ENCODE data around the gene KCTD19.
"Not testable (repeated sequence)": the region's sequence is repeated elsewhere in the genome, so short reads cannot be mapped to it uniquely, and the experiment has no call there.

Gene KCTD19

DNA sequence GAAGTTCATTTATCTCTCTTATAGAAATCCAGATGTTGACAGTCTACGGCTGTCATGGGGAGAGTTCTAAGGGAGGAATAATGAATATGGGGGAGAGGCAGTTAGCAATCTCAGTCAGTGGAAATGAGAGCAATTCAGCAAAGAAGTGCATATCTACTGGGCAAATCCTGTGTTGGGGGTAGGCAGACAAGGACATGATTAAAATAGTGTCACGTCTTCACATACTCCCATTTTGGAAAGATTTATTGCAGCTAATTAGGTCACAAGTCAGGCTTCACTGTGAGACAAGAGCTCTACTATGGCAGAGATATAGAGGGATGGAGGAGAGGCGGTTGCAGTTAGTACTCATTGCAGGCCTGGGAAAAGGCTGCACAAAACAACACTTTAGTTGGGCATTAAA, 29.9 kb upstream of the KCTD19 start:
- Histone ChIP-seq H3K9me3 (ENCODE audit: control insufficient read depth, insufficient read depth, low read length) (no peaks in the 10 kb centered on the region), H3K4me2 (ENCODE audit: low read length) (no peak overlapping the region), H3K36me3 (ENCODE audit: control insufficient read depth, low read length) (no peaks in the 10 kb centered on the region), H3K79me2 (ENCODE audit: control insufficient read depth, low read length) (no peaks in the 10 kb centered on the region), H3K9me2 (replicated peaks; ENCODE audit: control insufficient read depth, low read length) (no peaks in the 10 kb centered on the region), H3K27me3 (ENCODE audit: control insufficient read depth, low read length) (peaks cover 36% of the 10 kb centered on the region), H4K20me1 (ENCODE audit: control insufficient read depth, insufficient read depth, low read depth, low read length) (no peaks in the 10 kb centered on the region), H3K4me1 (ENCODE audit: control insufficient read depth, low read length) (no peaks in the 10 kb centered on the region), H3F3A (ENCODE audit: control insufficient read depth, insufficient read depth) (no peaks in the 10 kb centered on the region), H3K4me3 (ENCODE audit: low read length) (no peak overlapping the region), H3K27ac (ENCODE audit: low read depth, low read length) (no peak overlapping the region)
- TF ChIP-seq, protein P1, sequence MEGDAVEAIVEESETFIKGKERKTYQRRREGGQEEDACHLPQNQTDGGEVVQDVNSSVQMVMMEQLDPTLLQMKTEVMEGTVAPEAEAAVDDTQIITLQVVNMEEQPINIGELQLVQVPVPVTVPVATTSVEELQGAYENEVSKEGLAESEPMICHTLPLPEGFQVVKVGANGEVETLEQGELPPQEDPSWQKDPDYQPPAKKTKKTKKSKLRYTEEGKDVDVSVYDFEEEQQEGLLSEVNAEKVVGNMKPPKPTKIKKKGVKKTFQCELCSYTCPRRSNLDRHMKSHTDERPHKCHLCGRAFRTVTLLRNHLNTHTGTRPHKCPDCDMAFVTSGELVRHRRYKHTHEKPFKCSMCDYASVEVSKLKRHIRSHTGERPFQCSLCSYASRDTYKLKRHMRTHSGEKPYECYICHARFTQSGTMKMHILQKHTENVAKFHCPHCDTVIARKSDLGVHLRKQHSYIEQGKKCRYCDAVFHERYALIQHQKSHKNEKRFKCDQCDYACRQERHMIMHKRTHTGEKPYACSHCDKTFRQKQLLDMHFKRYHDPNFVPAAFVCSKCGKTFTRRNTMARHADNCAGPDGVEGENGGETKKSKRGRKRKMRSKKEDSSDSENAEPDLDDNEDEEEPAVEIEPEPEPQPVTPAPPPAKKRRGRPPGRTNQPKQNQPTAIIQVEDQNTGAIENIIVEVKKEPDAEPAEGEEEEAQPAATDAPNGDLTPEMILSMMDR (IDR thresholded peaks at IDR 0.05; ENCODE audit: low read depth, low read length, poor library complexity, severe bottlenecking), result no peak
- no peak for TF ChIP-seq EZH2phosphoT487 (IDR thresholded peaks at IDR 0.05; ENCODE audit: borderline replicate concordance, low read length)

DNA sequence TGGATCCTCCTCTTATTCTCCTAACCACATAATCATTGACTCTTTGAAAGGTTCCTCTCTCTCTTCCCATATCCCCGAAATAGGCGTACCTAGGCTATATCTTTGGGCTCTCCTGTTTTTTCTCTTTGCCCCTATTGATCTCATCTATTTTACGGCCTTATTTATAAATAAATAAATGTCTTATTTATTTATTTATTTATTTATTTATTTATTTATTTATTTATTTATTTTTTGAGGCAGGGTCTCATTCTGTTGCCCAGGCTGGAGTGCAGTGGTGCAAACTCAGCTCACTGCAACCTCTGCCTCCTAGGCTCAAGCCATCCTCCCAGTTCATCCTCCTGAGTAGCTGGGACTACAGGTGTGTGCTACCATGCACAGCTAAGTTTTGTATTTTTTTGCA, 25.9 kb upstream of the KCTD19 start:
- H3K9me3 ChIP-seq (ENCODE audit: control insufficient read depth, insufficient read depth, low read length); H3K79me2 ChIP-seq (ENCODE audit: control insufficient read depth, low read length); H3F3A ChIP-seq (ENCODE audit: control insufficient read depth, insufficient read depth); H3K4me1 ChIP-seq (ENCODE audit: control insufficient read depth, low read length); H3K9me2 ChIP-seq (replicated peaks; ENCODE audit: control insufficient read depth, low read length); H3K4me2 ChIP-seq (ENCODE audit: low read length); H3K4me3 ChIP-seq (ENCODE audit: low read length); H3K36me3 ChIP-seq (ENCODE audit: control insufficient read depth, low read length); H3K27ac ChIP-seq (ENCODE audit: low read depth, low read length); H4K20me1 ChIP-seq (ENCODE audit: control insufficient read depth, insufficient read depth, low read depth, low read length): not testable (repeated sequence)
- H3K27me3 ChIP-seq (ENCODE audit: control insufficient read depth, low read length), result peaks cover 35% of the 10 kb centered on the region

DNA sequence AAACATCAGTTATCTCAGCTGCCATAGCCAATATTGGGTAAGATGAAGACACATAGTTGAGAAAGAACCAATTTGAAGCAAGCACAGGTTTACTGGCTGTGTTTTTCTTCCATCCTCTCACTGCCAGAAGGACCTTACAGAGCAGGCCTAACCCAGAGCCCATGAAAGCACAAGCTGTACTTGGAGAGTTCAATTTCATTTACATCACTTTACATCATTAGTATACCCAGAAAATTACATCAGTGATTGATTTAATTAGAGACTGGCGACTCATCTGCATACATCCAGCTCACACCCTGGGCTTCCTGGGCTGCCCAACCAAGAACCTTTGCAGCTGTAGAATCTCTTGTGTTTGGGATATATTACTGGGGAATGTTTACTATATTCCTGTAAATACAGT, 23.8 kb upstream of the KCTD19 start:
- no peak for TF ChIP-seq EZH2phosphoT487 (IDR thresholded peaks at IDR 0.05; ENCODE audit: borderline replicate concordance, low read length)
- TF ChIP-seq, protein P1 (IDR thresholded peaks at IDR 0.05; ENCODE audit: low read depth, low read length, poor library complexity, severe bottlenecking), result no peak
- H3F3A ChIP-seq (ENCODE audit: control insufficient read depth, insufficient read depth), result no peaks in the 10 kb centered on the region
- no peaks in the 10 kb centered on the region for H3K79me2 ChIP-seq (ENCODE audit: control insufficient read depth, low read length)
- peaks cover 30% of the 10 kb centered on the region for H3K27me3 ChIP-seq (ENCODE audit: control insufficient read depth, low read length)
- no peaks in the 10 kb centered on the region for H3K4me1 ChIP-seq (ENCODE audit: control insufficient read depth, low read length)
- no peaks in the 10 kb centered on the region for H4K20me1 ChIP-seq (ENCODE audit: control insufficient read depth, insufficient read depth, low read depth, low read length)
- H3K36me3 ChIP-seq (ENCODE audit: control insufficient read depth, low read length), result no peaks in the 10 kb centered on the region
- H3K9me3 ChIP-seq (ENCODE audit: control insufficient read depth, insufficient read depth, low read length), result no peaks in the 10 kb centered on the region
- H3K9me2 ChIP-seq (replicated peaks; ENCODE audit: control insufficient read depth, low read length), result no peaks in the 10 kb centered on the region
- no peak overlapping the region for H3K4me2 ChIP-seq (ENCODE audit: low read length)
- H3K27ac ChIP-seq (ENCODE audit: low read depth, low read length), result no peak overlapping the region
- no peak overlapping the region for H3K4me3 ChIP-seq (ENCODE audit: low read length)

DNA sequence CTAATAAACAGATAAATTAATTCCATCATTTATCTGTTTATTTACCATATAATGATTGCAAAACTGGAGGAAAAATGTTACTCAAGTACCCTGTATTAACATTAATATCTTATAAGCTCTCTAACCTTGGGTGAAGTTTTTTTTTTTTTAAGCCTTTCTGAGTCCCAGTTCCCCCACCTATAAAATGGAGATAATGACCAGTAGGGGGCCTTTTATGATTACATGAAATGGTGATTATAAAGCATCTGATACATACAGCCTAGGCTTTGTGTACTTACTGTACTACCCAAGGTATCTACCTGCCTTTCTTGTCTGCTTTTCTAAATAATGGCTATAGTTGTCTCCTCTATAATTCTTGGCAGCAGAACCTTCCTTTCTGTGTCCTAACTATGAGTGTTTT, 22.6 kb upstream of the KCTD19 start:
- Histone ChIP-seq H3K4me1 (ENCODE audit: control insufficient read depth, low read length) (no peaks in the 10 kb centered on the region), H3K4me2 (ENCODE audit: low read length) (no peak overlapping the region), H4K20me1 (ENCODE audit: control insufficient read depth, insufficient read depth, low read depth, low read length) (no peaks in the 10 kb centered on the region), H3K9me3 (ENCODE audit: control insufficient read depth, insufficient read depth, low read length) (no peaks in the 10 kb centered on the region), H3K9me2 (replicated peaks; ENCODE audit: control insufficient read depth, low read length) (no peaks in the 10 kb centered on the region), H3K79me2 (ENCODE audit: control insufficient read depth, low read length) (no peaks in the 10 kb centered on the region), H3K36me3 (ENCODE audit: control insufficient read depth, low read length) (no peaks in the 10 kb centered on the region), H3K27ac (ENCODE audit: low read depth, low read length) (no peak overlapping the region), H3F3A (ENCODE audit: control insufficient read depth, insufficient read depth) (no peaks in the 10 kb centered on the region), H3K4me3 (ENCODE audit: low read length) (no peak overlapping the region), H3K27me3 (ENCODE audit: control insufficient read depth, low read length) (peaks cover 30% of the 10 kb centered on the region)
- TF ChIP-seq, protein P1 (IDR thresholded peaks at IDR 0.05; ENCODE audit: low read depth, low read length, poor library complexity, severe bottlenecking), result peak; percentile 61
- TF ChIP-seq EZH2phosphoT487 (IDR thresholded peaks at IDR 0.05; ENCODE audit: borderline replicate concordance, low read length), result no peak
